HG02571 (cell line): Measurements from ENCODE around the gene FBXO45.
"Not testable (repeated sequence)": the region's sequence is repeated elsewhere in the genome, so short reads cannot be mapped to it uniquely, and the experiment has no call there.

Experiments
- ATAC-seq: cut with Tn5 transposase; IDR thresholded peaks from one replicate; pipeline ENCODE4 v1.9.1; 2021; ENCODE audit warnings: mild to moderate bottlenecking, moderate library complexity; ENCODE audit not compliant: unreplicated experiment

FBXO45 gene

DNA sequence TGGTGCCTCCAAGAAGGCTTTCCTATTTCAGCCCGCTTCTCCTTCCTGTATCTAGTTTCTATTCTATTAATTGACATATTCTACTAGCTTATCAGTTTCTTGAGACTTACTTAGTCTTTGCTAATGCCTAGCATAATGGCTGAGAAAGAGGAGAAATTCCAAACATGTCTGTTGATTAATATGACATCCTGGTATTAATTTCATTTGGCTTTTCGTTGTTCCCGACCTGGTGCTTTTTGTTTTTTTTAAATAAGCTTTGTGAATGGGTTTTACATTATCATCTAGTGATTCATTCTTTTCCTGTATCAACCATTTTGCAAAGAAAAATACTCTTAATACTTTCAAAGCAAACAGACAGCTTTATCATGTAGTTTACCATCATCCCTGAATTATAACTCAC is 13.2 kb upstream of the FBXO45 start:
- ATAC-seq, result no peak

DNA sequence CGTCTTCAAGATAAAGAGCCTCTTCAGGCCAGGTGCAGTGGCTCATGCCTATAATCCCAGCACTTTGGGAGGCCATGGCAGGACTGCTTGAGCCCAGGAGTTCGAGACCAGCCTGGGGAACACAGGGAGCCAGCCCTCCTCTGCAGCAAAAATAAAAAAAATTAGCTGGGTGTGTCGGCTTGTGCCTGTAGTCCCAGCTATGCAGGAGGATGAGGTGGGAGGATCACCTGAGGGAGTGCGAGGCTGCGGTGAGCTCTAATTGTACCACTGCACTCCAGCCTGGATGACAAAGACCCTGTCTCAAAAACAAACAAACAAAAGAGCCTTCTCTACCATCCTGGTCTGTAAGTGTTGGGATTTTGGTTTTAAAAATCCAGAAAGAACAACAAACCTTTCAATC is 11.2 kb upstream of the FBXO45 start:
- ATAC-seq, result no peak

DNA sequence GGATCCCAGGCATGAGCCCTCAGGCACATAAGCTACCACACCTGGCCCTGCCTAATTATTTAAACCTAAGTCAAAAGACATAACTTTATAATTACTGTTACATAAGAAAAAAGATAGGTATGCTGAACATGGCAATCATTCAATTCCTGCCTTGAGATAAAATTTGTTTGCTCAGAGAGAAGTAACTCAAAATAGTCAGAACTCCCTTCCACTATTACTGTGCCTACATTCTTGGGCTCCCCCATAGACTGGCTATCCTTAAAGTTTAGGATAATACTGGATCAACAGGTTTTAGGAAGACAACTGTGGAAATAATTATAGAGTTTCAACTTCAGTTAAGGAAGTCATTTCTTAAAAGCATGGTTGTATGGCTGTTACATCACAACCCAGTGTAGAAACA is 10.0 kb upstream of the FBXO45 start:
- ATAC-seq, result no peak

DNA sequence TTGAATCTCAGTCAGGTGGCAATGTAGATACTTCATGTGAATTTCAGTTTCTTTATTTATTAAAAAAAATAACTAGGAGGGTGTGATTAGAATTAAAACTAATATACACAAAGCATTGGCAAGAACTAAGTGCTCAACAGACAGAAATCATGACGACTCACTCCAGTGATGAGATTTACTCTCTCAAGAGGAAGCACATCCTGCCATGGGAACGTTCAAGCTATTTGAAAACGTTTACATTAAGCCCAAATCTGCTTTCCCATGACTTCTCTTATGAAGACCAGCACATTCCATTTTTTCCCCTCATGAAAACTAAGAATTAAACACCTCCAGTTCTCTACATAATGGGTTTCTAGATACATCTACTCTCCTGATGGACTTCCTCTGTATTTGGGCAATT is 8.6 kb upstream of the FBXO45 start:
- no peak for ATAC-seq

DNA sequence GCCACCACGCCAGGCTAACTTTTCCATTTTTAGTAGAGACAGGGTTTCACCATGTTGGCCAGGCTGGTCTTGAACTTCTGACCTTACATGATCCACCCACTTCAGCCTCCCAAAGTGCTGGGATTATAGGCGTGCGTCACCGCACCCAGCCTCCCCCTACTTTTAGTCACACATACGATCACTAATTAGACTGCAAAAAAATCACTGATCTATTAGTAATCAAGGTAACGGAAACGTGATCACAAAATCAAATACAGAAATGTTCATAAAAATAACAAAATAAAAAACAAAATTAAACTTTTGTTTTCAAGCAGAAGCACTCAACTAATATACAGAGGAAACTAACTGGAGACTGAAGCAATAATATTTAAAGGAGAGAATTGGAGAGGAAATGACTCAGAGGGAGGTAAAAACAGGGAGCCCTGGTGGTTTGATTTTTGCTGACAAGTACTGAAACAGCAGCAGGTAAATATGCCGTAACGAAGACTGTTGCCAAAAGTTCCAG is 4.7 kb upstream of the FBXO45 start:
- no peak for ATAC-seq

DNA sequence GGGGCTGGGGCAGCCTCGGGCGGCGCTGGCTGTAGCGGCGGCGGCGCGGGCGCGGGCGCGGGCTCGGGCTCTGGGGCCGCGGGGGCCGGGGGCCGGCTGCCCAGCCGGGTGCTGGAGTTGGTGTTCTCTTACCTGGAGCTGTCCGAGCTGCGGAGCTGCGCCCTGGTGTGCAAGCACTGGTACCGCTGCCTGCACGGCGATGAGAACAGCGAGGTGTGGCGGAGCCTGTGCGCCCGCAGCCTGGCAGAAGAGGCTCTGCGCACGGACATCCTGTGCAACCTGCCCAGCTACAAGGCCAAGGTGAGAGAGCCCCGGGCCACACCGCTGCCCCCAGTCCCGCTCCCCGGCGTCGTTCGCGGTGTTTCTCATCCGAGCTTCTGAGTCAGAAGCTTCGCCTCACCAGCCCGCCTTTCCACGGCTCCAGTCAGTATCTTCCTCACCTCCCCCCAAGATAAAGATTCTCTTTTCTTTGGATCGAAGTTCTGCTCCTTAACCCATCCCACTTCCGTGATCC is 600 bp downstream of the FBXO45 start:
- ATAC-seq, result peak; percentile 33

DNA sequence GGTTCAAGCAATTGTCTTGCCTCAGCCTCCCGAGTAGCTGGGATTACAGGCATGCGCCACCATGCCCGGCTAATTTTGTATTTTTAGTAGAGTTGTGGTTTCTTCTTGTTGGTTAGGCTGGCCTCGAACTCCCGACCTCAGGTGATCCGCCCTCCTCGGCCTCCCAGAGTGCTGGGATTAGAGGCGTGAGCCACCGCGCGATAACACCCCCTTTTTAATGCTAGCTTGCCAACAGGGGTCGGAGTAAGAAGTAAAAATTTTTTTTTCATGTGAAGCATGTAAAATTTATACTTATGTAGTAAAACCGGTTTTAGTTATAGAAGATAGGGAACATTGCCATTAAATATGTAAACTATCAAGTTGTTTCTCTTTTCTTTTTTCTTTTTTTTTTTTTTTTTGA is 1.9 kb downstream of the FBXO45 start:
- ATAC-seq, result not testable (repeated sequence)

DNA sequence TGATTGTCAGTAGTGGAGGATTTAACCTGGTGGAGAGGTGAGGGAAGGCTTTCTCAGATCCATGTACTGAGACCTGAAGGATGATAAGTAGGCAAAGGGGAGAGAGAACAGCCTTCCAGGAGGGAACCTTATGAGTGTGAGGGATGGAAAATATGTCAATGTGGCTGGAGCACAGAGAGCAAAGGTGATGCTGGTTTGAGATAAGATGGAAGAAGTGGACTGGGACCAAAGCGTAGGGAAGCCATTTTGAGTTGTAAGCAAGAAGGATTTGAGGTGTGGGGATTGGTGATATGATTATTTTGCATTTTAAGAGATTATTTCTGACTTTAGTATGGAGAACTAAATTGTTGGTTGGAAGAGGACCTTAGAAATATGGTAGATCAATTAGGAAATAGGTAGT is 3.9 kb downstream of the FBXO45 start:
- no peak for ATAC-seq

DNA sequence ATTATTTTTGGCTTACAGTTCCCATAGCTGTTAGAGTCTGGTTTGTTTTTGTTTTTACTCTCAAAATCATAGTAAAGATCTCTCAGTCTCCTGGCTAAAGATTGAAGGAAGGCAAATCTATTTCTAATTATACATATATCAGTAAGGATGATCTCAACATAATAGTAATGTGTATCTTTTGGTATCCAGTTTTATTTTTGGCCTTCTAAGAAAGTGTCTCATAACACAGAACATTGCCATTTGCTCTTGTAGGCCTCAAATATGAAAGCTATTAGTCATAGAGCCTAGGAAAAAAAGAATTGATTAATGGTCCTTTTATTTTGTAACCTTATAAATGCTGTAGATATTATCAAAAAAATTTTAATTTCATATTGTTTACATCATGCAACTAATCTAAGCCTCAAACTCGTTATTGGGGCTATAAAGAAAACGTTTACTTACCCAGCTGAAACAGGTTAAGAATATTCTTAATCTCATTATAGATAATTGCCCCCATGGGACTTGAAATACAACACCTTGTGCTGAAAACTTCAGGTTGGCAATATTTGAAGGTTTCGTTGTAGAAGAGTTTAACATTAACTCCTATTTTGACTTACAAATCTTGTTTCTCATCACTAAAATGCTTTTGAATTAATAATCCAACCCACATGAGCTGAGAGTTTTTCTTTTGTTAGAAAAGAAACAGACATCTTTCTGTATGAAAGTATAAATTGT is 16.7 kb downstream of the FBXO45 start:
- ATAC-seq, result no peak

DNA sequence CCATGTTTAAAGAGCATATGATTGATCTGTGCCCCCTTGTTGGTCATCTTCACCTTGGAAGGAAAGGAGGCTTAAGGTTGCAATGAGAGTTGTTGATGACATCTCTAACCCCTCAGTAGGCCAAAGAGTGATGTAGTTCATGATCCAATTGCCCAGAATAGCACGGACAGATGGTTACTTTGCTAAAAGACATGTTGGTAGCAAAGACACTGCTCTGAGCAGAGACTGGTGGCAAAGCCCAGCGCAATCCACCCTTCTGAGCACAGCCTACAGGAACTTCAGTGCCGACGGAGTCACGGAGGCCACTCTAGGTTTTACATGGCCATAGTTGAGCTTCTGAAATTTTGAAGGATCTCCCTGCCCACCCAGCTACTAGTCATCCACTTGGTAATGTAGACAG is 21.8 kb downstream of the FBXO45 start:
- ATAC-seq, result no peak

DNA sequence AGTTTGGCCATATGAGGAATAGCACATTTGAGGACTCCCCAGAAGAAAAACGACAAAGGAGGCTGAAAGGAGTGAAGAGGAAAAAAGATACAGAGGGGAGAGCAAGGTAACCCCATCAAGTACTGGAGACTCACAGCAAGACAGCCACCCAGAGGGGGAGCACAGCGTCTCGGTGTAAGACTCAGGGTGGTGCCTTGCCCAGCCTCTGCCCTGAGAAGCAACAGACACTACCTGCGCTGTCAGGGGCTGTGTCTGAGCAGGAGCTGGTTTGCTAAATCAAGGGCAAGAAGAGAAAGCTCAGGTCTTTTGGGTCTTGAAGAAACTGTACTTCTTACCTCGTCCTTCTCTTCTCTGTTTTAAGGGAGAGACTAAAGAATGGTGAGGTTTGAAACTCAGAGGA is 27.9 kb downstream of the FBXO45 start:
- ATAC-seq, result no peak

DNA sequence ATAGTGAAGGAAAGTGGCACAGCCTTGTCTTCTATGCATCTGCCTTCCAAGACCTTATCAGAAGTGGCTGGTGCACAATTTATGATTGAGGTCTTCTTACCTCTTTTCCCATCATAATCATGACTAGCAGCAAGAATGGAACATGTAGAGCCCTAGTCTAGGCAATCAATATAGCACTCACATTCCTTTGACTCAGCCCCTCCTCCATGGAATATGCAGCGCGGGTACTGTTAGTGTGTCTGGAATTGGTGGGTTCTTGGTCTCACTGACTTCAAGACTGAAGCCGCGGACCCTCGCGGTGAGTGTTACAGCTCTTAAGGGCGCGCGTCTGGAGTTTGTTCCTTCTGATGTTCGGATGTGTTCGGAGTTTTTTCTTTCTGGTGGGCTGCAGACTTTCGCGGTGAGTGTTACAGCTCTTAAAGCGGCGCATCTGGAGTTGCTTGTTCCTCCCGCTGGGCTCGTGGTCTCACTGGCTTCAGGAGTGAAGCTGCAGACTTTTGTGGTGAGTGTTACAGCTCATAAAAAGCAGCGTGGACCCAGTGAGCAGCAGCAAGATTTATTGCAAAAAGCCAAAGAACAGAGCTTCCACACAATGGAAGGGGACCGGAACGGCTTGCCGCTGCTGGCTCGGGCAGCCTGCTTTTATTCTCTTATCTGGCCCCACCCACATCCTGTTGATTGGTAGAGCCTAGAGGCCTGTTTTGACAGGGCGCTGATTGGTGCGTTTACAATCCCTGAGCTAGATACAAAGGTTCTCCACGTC is 29.7 kb downstream of the FBXO45 start:
- not testable (repeated sequence) for ATAC-seq

DNA sequence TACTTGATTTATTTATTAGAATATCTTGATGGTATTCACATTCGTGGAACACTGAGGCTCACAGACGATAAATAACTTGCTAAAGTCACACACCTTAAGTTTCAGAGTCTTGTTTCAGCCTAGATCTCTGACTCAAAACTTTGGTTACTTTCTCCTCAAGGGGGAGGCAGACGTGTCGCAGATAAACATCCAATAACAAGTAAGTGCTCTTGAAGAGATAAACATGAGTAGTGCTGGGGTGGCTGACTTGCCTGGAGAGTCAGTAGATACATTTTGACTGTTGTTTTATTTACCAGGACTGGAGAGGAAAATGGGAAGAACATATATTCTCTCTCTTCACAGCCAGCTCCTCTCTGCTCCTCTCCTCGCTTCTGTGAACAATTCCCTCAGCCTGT is 31.3 kb downstream of the FBXO45 start:
- no peak for ATAC-seq

DNA sequence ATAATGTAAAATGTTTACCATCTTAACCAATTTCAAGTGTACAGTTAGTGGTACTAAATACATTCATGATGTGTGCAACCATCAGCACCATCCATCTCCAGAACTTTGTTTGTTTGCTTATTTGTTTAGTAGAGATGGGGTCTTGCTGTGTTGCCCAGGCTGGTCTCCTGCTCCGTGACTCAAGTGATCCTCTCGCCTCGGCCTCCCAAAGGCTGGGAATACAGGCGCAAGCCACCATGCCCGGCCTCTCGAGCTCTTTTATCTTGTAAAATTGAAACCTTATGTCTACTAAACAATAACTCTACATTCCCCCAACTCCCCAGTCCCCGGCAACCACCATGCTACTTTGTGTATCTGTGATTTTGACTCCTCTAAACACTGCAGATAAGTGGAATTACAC is 31.9 kb downstream of the FBXO45 start:
- ATAC-seq, result no peak

DNA sequence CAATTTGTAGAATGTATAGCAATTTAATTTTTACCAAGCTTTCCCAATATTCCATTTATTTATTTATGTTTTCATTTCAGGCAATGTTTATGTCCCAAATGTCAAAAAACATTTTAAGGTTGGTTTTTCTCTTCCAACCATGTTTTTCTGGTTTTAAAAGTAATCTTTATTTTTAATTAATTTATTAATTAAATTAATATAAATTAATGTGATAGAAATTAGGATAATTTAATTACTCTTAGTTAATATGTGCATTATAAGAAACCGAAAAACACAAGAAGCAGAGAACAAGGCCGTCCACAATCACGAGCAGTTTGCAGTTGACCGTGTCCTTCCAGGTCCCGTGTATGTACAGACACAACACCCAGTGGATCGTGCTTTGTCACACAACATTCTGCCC is 34.2 kb downstream of the FBXO45 start:
- ATAC-seq, result no peak

DNA sequence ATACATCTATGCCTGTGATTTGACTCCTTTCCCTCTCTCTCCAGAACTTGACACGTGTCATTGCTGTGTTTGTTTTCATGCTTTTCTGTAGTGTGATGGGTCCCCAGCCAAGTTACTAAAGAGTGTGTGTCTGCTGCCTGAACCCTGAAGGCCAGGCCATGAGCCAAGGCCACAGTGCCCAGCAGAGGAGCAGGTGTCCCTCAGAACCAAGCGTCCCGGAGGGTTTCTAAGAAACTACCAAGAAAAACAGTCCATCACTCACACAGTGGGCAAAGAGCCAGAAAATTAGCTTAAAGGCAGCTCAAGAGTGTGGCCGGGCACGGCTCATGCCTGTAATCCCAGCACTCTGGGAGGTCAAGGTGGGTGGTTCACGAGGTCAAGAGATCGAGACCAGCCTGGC is 35.2 kb downstream of the FBXO45 start:
- no peak for ATAC-seq

DNA sequence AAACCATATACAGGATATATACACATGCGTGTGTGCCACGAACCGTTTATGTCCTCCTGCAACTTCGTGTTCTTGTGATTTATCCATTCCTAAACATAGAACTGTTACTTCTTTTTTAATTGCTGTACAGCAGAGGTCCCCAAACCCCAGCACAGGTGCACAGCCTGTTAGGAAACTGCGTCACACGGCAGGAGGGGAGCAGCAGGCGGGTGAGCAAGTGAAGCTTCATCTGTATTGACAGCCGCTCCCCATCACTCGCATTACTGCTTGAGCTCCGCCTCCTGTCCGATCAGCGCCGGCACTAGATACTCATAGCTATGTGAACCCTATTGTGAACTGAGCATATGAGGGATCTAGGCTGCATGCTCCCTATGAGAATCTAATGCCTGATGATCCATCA is 36.1 kb downstream of the FBXO45 start:
- ATAC-seq, result no peak

DNA sequence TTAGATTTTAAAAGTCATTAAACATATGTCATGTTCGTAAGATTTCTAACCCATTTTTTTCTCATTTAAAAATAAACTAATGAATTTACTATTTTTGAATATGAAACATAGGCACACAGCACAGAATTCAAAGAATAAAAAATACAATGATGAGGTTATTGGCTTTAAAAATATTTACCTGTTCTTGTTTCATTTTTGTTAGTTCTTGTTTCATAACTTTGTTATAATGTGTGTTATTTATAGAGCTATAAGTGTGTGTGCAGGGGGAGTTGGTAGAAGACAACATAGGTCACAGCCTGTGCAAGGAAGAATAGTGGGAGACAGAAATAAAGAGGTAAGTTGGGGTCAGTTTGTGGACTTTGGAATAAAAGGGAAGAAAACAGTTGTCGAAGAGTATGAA is 40.2 kb downstream of the FBXO45 start:
- ATAC-seq, result no peak

DNA sequence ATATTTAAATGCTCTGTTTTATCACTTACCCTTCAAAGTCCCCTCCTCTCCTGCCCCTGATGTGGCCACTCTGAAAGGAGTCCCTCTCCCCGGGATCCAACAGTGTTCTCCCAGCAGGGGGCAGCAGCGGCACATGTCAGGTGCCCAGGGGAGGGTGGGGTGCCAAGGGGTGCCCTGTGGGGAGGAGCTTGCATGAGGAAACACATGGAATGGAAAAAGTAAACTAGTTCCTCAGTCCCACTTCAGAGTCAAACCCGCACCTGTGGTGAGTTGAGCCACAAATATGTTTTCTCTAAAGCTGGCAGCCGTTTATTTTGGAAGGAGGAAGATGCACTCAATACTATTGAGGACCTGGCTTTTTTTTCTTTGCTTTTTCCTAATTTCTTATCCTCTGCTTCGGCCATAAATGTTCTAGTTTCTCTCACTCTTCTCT is 40.9 kb downstream of the FBXO45 start:
- ATAC-seq, result peak; percentile 56

DNA sequence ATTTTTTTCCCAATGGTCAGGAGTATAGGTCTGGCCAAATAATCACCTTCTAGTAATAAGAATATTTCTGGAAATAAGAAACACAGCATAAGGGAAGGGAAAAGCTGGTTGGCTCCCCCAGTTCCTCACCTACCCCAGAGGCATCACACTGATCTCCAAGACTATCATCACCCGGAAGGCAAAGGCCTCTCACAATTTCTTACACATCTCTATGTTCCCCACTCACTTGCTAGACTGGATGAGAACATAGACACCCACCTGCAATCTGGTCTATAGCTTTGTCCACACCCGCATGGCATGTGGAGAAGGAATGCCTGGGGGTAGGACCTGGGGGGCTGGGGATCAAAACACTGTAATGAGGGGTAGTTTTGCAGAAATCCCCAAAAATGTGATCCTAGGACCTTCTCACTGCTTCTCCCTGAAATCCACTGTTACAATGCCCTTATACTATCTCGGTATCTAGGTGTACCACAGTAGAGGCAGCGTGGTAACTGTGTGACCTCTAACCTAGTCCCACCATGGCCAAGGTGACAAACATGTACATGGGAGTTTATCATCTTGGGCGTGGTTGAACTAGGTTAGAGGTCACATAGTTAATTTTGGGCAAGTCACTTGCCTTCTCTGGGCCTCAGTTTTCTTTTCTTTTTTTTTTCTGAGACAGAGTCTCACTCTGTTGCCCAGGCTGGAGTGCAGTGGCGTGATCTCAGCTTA is 41.5 kb downstream of the FBXO45 start:
- no peak for ATAC-seq

DNA sequence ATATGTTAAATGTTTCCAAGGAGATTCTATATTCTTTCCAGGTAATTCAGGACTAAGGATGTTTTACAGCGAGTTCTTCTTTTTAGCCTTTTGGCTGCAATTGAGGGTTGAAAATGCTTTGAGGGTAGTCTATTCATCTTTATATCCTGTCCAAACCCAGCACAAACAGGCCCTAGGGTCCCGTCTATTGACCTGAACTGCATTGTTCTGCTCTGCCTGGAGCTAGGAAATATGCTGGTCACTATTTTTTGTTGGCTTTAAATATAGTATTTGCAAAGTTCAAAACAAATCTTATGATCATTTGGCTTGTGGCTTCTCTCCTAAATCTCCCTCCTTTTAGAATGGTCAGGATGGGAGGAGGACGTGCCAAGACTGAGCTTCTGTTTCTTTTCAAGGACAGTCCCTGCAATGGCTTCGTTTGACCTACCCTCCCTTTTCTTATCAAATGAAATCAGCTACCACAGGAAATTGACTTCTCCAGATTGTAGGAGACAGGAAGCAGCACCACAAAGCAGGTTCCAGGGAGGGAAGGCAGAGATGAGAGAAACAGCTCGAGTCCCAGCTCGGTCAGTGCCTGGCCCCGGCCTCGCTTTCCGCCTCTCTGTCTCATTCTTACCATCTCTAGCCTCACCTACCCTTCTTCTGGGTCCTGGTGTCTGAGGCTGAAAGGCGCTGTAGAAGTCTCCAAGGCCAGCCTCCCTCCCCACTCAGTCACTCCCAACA is 43.5 kb downstream of the FBXO45 start:
- ATAC-seq, result no peak
